Inflammatory macrophage (primary cell): ENCODE results near the gene C12orf43.

Source experiments
- DNase-seq, 2 donors: peaks; one replicate each; pipeline ENCODE4 v3.0.0-alpha.2; 2020 to 2022

Gene C12orf43

GRCh38 chr12:120978296-120979219 is 37.7 kb downstream of the C12orf43 start, which contains the start of gene HNF1A:
TSS of gene HNF1A (plus strand) at chr12:120978543. CDS start at chr12:120978769, 226 bp downstream.
- DNase-seq: no peak

GRCh38 chr12:120977531-120978295 is 38.6 kb downstream of the C12orf43 start:
- no peak for DNase-seq

GRCh38 chr12:120972870-120973543 is 43.3 kb downstream of the C12orf43 start:
- no peak for DNase-seq

GRCh38 chr12:120971299-120972180 is 44.7 kb downstream of the C12orf43 start:
- peak; percentile 69 to 78 for DNase-seq

GRCh38 chr12:120970310-120970709 is 46.0 kb downstream of the C12orf43 start:
- DNase-seq: no peak

- DNase-seq: no peak
Observed at GRCh38 chr12:120965534-120966091, 50.7 kb downstream of the C12orf43 start.

GRCh38 chr12:120964298-120964697 is 52.0 kb downstream of the C12orf43 start:
- DNase-seq: no peak

GRCh38 chr12:120962532-120963020 is 53.7 kb downstream of the C12orf43 start:
- DNase-seq: peak in 1 of 2 donors; percentile 15

GRCh38 chr12:120961604-120962531 is 54.4 kb downstream of the C12orf43 start:
- no peak for DNase-seq

- DNase-seq: no peak
Observed at GRCh38 chr12:120960657-120961056, 55.6 kb downstream of the C12orf43 start.

- DNase-seq: no peak
Observed at GRCh38 chr12:120959111-120959878, 57.0 kb downstream of the C12orf43 start.

- no peak for DNase-seq
Observed at GRCh38 chr12:120956579-120957300, 59.5 kb downstream of the C12orf43 start.

GRCh38 chr12:120955232-120955631 is 61.1 kb downstream of the C12orf43 start:
- DNase-seq: no peak

GRCh38 chr12:120950807-120951206 is 65.5 kb downstream of the C12orf43 start:
- DNase-seq: no peak
